HG03103 (cell line): ENCODE measurements around the gene NLRP1.
A peak's percentile ranks its signal among the peaks of the same experiment; 100 is the strongest.

Source experiments
- ATAC-seq: cut with Tn5 transposase; IDR thresholded peaks from one replicate; pipeline ENCODE4 v1.9.1; 2021; ENCODE audit warnings: low read depth; ENCODE audit not compliant: unreplicated experiment

Gene NLRP1

DNA sequence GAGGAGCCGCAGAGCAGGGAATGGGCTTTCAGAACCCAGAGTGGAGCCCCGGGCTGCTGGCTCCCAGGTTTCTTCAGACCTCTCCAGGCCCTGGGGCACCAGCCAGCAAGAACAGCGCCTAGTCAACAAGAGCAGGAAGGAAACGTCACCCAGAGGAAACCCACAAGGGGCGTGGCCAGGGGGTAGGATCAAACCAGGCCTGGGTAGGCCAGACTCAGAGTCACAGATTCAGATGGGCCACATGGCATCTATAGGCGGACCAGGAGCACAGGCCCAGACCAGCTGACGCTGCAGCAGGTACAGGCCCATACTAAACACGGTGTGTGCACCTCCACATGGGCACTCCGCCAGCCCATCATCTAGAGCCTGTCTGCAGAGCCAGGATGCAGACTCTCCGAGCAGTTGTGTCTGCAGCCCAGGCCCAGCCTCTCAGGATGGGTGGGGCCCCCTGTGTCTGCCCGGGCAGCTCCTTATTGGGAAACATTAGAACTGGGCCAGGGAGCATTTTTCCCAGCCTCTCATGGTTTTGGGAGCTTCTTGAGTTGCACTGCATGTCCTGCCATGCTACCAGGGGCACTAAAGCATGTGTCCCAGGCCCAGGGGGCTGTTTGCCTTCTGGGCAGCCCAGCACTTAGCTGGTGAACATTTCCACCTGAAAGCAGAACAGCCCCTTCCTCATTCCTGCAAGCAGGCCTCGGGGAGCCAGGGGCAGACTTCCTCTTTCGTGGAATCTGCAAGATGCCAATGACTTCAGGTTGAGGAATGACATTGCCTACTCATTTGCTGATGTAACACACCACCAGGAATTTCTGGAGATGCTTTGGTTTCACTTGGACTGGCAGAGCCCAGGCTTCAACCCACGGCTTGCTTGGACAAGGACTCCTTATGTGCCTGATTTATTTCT lies at the start of gene NLRP1:
TSS of gene NLRP1 (minus strand) at position 127 of the 904 bp plus-strand sequence. CDS start 552 bp downstream, outside the sequence.
- ATAC-seq: peak; percentile 82

DNA sequence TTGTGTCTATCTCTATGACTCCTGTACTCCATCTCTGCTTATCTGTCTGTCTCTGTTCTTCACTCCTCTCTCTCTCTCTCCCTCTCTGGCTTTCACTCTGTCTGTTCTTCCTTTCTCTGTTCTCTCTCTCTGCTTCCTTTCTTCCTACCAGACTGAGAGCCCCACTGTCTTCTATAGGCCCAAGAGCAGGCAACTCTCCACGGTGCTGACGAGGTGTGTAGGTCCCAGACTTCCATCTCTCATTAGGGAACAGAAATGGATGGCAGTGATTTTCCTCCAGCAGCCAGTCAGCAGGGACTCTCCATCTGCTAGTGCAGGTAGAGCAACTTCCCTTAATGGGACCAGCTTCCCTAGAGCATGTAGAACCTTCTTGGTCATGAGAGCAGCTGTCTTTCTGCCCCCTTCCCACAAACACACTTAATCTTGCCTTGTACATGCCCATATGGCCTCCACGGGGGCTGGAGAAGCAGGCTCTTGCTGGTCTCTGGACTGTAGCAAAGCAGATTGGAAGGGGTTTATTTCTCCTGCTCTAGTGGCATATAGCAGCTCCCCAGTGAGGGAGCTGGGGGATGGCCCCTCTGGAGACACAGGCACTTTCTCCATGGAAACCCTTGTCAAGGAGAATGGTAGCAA lies 47.8 kb upstream of the NLRP1 start:
- no peak for ATAC-seq

DNA sequence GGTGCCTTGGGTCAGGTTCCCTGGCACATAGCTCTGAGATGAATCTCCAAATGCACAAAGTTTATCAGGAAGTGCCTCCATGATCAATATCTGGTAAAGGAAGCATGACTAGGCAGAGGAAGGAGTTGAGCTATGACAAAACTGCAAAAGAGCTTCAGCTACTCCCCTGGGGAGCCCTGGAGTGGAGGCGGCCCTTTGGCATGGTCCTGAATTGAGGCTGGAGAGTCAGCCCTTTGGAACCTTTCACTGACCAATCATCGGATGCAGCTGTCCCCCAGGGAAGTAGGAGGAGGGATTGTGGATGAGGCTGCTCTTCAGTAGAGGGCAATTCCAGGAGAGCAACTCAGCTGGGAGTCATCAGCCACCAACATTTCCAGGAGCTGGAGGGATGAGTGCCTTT lies 46.1 kb upstream of the NLRP1 start:
- no peak for ATAC-seq

DNA sequence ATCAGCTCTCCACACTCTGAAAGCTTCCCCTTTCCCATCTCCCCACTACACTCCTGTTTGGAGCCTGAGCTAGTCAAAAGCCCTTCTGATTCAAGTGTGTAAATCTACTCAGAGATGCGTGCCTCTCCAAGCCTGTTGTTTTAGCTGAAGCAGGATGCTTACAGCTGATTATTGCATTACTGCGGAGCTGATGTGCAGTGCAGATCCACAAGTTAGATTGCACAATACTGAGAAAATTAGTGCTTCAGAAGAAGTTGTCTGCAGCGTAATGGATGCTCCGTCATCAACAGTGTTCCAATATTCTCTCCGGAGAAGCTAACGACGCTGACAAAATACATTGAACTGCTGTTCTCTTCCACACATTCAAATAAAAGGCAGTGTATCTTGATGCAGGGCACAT lies 44.8 kb upstream of the NLRP1 start:
- no peak for ATAC-seq

DNA sequence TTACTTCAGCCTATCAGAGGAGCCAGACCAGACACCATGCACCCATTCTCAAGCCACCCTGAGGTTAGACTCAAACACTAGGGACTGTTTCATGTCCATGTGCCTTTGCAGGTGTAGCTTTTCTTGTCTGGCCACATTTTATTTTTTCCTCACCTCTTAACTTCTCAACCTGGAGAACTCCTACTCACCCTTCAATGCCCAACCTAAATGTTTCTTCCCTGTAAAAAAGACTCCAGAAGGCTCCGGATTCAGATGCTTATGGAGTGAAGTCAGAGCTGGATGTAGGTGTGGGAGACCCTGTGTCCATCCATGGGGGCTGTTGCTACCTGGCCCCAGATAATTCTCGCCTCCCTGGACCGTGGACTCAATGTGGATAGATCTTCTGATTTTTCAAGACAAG lies 44.0 kb upstream of the NLRP1 start:
- ATAC-seq: no peak

DNA sequence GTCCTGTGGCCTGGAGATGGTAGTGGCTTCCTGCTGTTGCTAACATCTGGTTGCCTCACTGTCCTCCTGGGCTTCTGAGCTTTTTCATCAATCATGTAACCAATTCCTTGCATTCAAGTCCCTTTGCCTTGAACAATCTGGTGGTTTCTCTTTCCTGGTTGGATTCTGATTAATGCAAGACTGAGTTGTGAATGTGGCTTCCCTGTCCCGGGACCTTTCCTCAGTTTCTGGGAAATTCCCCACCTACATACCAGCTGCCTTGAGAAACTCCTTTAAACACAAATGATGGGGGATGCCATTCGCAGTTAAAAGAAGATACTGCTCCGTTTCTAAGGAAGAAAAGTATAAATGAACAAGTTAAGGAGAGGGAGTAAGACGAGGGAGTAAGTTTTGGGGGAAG lies 39.9 kb upstream of the NLRP1 start:
- ATAC-seq: no peak

DNA sequence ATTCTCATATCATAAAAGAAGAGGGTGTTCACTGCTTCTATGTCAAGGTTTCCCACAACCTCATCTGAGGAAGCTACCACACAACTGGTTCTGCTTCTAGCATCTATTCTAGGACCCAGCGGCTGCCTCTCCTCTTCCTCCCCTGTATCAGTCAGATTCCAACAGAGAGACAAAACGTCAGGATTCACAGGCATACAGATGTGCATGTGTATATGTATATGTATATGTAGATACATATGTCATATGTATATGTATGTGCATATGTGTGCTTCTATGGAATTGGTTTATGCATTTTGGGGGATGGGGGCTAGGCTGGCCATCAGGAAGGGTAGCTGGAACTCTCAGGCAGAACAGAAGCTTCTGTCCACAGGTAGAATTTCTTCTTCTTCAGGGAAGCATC lies 37.4 kb upstream of the NLRP1 start:
- no peak for ATAC-seq

DNA sequence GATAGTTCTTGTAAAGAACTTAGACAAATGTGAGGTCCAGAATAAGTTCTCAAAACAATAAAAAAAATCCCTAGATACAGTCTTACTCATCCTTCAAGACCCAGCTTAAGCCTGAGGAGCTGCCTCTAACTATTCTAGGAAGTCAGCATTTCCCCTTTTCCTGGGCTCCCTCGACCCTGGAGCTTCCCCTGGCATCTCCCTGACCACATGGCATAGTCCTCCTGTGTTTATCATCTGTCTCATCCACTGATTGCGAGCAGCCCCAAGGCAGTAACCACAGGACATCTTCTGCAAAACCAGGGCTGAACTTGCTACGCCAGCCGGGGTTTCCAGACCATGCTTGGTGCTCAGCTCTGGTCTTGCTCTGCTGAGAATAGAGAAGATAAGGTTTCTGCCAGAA lies 36.7 kb upstream of the NLRP1 start:
- no peak for ATAC-seq

DNA sequence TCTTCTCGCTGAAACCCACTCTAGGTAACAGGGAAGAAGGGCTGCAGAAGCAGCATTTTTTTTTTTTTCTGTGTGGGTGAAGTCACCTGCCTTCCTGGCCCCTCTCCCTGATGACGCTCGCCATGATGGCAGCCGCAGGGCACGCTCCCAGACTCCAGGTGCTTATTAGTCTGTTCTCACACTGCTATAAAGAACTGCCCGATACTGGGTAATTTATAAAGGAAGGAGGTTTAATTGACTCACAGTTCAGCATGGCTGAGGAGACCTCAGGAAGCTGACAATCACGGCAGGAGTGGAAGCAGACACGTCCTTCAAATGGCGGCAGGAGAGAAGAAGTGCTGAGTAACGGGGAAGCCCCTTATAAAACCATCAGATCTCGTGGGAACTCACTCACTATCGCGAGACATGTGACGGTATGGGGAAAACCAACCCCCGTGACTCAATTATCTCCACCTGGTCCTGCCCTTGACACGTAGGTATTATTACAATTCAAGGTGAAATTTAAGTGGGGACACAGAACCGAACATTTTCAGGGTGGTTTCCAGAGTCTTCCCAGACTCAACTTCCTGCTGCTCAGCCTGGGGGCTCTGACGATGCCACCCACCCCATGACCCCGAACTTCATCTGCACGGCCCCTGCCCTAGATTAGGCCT lies 34.9 kb upstream of the NLRP1 start:
- ATAC-seq: no peak

DNA sequence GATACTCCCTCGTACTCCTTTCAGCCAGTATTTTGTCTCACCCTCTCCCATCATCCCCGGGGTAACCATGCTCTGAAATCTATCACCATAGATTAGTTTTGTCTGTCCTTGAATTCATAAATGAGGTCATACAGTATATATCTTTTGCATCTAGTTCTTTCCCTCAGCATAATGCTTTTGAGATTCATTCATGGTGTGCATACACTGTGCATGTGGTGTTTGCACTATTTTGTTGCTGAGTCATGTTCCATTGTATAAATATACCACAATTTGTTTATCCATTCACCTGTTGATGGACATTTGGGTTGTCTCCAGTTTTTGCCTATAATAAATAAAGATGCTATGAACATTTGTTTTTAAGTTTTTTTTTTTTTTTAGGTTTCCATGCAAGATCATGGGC lies 34.2 kb upstream of the NLRP1 start:
- no peak for ATAC-seq

DNA sequence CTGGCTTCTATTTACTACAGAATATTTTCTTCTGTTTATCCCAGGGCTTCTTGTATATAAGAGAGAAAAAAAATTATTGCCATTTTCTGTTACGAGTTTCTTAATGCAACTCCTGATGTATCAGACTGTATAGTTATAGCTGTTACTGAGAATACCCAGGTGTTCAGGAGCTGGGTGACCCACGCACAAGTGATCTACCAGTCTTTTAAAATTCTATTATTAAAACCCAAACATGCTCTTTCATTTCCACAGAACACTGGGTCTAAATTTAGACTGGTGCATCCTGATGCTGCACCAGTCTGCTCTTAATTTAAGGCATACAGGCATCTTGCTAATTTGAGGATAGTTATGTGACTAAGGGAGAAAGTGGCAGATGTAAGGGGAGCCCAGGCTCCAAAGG lies 31.2 kb upstream of the NLRP1 start:
- no peak for ATAC-seq

DNA sequence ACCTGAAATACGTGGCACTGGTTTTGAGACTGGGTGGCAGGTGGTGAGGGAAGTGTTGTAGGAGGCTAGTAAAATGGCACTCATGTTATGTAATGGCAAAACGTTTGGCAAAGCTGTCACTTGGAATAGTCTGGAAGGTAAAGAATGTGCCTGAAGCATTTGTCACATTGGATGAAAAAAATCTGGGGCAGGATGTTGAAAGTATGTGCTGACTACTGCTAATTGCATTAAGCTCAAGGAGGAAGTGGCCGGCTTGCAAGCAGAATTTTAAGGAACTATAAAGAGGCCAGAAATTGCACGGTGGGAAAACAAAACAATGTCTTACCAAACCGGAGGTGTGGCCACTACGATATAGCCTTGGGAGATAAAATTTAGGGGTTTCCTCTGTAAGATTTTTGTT lies 26.6 kb upstream of the NLRP1 start:
- ATAC-seq: no peak

DNA sequence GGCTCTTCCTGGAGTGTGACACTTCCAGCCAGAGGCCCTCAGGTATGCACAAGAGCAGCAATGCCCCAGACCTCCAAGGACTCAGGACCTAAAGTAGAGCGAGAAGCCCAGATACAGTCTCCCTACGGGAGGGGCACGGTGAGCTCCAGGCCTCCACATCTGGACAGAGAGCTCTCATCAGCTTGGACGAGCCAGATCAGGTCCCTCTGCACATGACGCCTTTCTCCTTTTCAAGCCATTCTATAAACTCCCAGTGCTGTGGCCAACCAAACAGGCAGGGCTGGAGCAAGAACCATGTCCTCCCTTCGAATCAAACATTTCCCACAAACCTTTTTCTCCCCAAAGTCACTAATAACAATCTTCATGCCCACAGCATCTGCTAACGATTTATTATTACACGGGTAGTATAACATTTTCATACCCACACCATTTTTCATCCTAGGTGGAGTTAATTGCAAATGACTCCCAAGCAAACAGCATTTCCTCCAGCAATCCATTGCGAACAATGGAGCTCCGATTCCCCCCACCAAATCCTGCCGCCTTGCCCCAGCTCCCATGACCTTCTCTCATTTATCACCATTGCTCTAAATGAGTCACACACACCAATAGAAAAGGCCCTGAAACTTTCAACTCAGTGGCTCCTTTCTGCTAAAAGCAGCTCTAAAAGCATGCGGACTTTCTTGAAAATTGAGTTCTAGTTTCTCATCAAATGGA lies 24.2 kb upstream of the NLRP1 start:
- no peak for ATAC-seq

DNA sequence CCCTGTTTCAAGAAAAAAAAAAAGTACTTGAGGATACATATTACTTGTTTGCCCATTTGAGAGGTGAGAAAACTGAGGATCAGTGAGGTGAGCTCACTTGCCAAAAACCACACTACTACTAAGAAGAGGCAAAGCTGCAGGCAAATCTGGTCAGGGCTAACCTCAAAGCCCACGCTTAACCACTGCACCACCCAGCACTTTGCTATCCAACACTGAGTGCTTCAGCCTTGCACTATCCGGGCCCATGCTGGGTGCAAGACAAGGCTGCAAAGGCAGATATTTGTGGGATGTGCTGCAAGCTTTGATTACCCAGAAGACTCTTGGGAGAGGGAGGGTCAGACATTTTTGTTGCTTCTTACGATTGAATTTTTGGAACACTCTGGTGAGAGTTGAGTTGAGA lies 23.6 kb upstream of the NLRP1 start:
- ATAC-seq: no peak

DNA sequence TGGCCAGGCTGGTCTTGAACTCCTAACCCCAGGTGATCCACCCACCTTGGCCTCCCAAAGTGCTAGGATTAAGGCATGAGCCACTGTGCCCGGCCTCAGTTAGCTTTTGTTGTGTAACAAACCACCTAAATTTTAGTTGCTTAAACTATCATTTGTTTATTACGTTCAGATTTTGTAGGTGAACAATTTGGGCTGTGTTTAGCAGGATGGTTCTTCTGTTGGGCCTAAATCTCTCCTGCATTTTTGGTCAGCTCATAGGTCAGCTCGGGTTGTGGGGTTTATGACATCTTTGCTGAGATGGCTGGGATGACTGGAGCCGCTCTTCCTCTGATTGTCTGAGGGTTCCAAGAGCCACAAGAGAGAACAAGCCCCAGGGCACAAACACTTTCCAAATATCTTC lies 21.1 kb upstream of the NLRP1 start:
- ATAC-seq: no peak

DNA sequence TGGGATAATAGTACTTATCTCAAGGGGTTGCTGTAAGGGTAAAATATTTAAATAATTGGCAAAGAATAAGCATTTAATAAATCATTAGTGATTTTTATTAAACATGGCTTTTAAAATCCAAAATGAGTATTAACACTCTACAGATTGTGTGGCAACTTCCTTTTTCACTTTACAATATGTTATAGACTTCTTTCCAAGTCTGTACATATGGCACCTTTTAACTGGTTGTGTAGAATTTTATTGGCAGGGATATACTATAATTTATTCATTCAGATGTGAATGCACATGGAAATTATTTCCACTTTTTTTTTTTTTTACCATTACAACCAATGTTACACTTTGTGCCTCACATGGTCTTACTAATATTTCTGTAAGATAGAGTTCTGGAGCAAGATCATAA lies 15.7 kb upstream of the NLRP1 start:
- no peak for ATAC-seq

DNA sequence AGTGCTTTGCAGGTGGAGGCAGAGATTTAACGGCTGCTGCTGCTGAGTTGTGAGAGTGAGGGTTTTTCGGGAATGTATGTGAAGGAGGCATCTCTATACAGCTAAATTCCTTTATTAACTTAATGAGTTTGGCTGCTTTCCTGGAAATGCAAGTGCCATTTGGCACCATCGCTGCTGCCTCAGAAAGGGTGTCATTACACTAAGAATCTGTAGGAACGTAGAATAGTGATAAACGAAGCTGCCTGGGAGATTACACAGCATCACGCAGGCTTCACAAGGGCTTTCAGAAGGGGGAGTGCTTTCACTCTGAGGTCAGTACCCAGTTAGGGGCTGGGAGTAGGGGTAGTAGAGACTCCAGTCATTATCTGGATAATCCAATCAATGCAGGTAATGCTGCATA lies 14.1 kb upstream of the NLRP1 start:
- ATAC-seq: no peak

DNA sequence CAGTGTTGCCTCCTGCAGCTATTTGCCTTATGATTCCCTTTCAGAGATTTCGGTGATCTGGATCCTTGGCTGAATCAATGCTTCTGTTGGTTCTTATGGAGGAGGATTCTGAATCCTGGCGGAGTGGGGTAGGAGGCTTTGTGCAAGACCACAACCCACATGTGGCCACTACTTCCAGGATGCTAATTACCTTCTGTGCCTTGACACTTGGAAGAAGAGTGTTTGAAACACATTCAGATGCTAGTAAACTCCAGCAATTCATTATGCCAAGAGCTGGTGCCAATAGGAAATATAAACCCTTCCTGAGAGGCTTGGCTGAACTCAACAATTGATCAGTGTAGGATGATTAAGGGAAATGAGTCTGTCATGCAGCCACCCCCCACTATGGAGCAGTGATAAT lies 12.1 kb upstream of the NLRP1 start:
- ATAC-seq: no peak

DNA sequence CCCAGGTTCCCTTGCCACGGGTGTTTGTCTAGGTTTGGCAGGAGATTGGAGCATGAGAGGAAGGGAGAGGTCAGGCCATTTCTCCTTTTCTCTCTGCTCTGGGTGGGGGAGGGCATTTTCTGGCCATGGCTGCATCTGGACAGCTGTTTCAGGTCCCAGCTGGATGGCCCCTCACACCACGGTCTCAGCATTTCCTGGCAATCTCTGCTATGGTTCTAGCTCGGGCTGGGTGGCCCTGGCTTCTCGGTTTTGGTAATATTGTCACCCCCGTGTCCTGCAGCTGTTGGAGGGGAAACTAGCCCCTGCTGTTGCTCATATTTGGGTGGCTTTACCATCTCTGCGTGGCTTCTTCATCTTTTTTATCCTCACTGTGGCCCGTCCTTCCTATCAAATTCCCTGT lies 11.5 kb upstream of the NLRP1 start:
- no peak for ATAC-seq

DNA sequence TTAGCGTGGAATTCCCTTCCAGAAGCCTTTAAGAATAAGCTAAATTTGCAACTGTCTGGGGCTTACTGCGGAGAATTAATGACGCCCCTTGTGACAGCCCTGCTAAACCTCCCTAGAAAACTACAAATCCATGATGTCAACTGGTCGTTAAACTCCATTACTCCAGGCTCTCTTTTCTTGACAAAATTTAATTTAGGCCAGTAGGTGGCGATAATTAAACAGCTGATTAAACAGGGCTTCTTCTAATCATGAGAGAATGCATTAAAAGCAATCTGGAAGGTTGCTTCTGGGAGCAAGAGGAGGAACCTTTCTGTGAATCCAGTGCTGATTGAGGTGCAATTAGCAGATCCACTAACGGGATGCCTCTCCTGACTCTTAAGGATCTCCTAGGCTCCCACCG lies 8.1 kb upstream of the NLRP1 start:
- no peak for ATAC-seq

DNA sequence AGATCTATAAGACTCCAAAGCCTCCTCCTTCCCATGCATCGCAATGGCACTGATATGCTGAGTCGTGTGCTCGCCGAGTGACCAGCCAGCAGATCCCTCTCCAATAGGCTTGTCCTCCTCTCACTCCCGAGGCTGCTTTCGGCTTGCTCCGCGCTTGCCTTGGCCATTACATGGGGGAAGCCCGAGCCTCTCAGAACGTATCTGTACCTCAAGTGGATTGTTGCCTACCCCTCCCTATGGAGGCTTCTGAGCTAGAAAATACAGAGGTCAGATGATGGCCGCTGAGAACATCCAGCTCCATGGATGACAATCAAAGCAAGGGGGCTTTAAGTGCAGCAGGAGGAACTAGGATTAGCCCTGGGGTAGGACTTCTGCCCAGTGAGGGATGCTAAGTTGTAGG lies 7.7 kb upstream of the NLRP1 start:
- ATAC-seq: no peak
